ENCODE measurements around the gene CPTP. TPM values are rescaled to one million over a fixed set of nuclear protein-coding genes. Genes with fewer than 3 reads are reported as not detected.

Gene CPTP
- total and polyA plus RNA-seq, 2 of the 13 experiments (the other 11 are each of a cell fraction or from before 2014, with no cell fraction given): 5.5 to 9.3 TPM

GRCh38 chr1:1358433-1359271, 34.0 kb downstream of the CPTP start, which contains the start of gene MXRA8 (continued):
- TF ChIP-seq ZNF580 (CRISPR knock-in tag; IDR thresholded peaks at IDR 0.05; ENCODE audit: borderline replicate concordance, low read depth): no peak
- TF ChIP-seq ZNF761 (CRISPR knock-in tag; conservative IDR thresholded peaks at IDR 0.05): 0 out of 2 replicates have a peak, but pooled peaks have one; percentile 32
- no peak for TF ChIP-seq ZBTB40 (IDR thresholded peaks at IDR 0.05)
- TF ChIP-seq ZBTB40 (CRISPR knock-in tag; IDR thresholded peaks at IDR 0.05): peak; percentile 46; the same call in 1 of the 2 replicates
- no peak for TF ChIP-seq PLSCR1 (CRISPR knock-in tag; IDR thresholded peaks at IDR 0.05; ENCODE audit: borderline replicate concordance)
- TF ChIP-seq MZF1 (CRISPR knock-in tag; IDR thresholded peaks at IDR 0.05; ENCODE audit: borderline replicate concordance): 0 out of 2 replicates have a peak, but pooled peaks have one; percentile 17
- TF ChIP-seq ZNF224 (CRISPR knock-in tag; IDR thresholded peaks at IDR 0.05): no peak
- TF ChIP-seq ZNF598 (CRISPR knock-in tag; IDR thresholded peaks at IDR 0.05; ENCODE audit: borderline replicate concordance): no peak
- peak; percentile 80; the same call in 1 of the 2 replicates for TF ChIP-seq ZGPAT (CRISPR knock-in tag; IDR thresholded peaks at IDR 0.05)
- no peak for TF ChIP-seq ZKSCAN5 (CRISPR knock-in tag; IDR thresholded peaks at IDR 0.05)
- TF ChIP-seq PRDM4 (CRISPR knock-in tag; IDR thresholded peaks at IDR 0.05; ENCODE audit: borderline replicate concordance): no peak
- no peak for TF ChIP-seq ATRX (CRISPR knock-in tag; IDR thresholded peaks at IDR 0.05; ENCODE audit: borderline replicate concordance)
- no peak for TF ChIP-seq SMYD3 (CRISPR knock-in tag; IDR thresholded peaks at IDR 0.05)
- no peak for TF ChIP-seq RARG (CRISPR knock-in tag; IDR thresholded peaks at IDR 0.05; ENCODE audit: low read depth)
